Measurements from ENCODE around the gene PGBD5.

- TF ChIP-seq MAX (IDR thresholded peaks at IDR 0.05; ENCODE audit: low read depth) (no peak), RAD21 (IDR thresholded peaks at IDR 0.05; ENCODE audit: low read length) (no peak), FOXM1 (IDR thresholded peaks at IDR 0.05; ENCODE audit: low read depth) (no peak), USF2 (IDR thresholded peaks at IDR 0.05; ENCODE audit: borderline replicate concordance, low read depth, low read length) (no peak), EP300 (IDR thresholded peaks at IDR 0.05; ENCODE audit: borderline replicate concordance in 1 of 2, low read depth in 1 of 2, low read length in 1 of 2) (no peak), CTCF (IDR thresholded peaks at IDR 0.05) (no peak), REST (IDR thresholded peaks at IDR 0.05; ENCODE audit: low read depth, low read length) (no peak), POLR2AphosphoS5 (IDR thresholded peaks at IDR 0.05; ENCODE audit: low read depth, low read length) (no peak), EZH2phosphoT487 (IDR thresholded peaks at IDR 0.05; ENCODE audit: borderline replicate concordance, low read depth) (no peak), TCF12 (IDR thresholded peaks at IDR 0.05) (no peak), SMC3 (IDR thresholded peaks at IDR 0.05; ENCODE audit: low read depth, low read length) (no peak), CHD2 (IDR thresholded peaks at IDR 0.05; ENCODE audit: low read length, partially characterized antibody) (no peak), TAF1 (IDR thresholded peaks at IDR 0.05; ENCODE audit: borderline replicate concordance, low read depth, low read length) (no peak)
Observed at GRCh38 chr1:230423951-230424350, 2.2 kb downstream of the PGBD5 start.

All from SK-N-SH (cell line).